Cerebellar nuclear complex (tissue), 1 donor: Measurements from ENCODE around the gene TSC2.

Experiments
- DNase-seq, 2 experiments: peaks; one replicate each; lab custom pipeline; 2025; lab: John Stamatoyannopoulos, UW

The TSC2 gene

GRCh38 chr16:2047330-2048115, at the start of gene TSC2, which contains the start of gene NTHL1:
Gene TSC2 (plus strand): TSS chr16:2047985. CDS start chr16:2048616, 631 bp downstream.
Gene NTHL1 (minus strand): TSS chr16:2047834. CDS start chr16:2047823, 11 bp downstream.
- DNase-seq: peak; percentile 57 to 86

GRCh38 chr16:1998360-1998835, 49.4 kb upstream of the TSC2 start:
- DNase-seq: no peak

GRCh38 chr16:1998852-1999801, 48.7 kb upstream of the TSC2 start:
- no peak for DNase-seq

GRCh38 chr16:1999866-2000514, 47.8 kb upstream of the TSC2 start:
- DNase-seq: no peak

- no peak for DNase-seq
Observed at GRCh38 chr16:2001035-2001434, 46.8 kb upstream of the TSC2 start.

- DNase-seq: no peak
Observed at GRCh38 chr16:2001456-2002355, 46.1 kb upstream of the TSC2 start.

- no peak for DNase-seq
Observed at GRCh38 chr16:2002406-2003230, 45.2 kb upstream of the TSC2 start.

GRCh38 chr16:2003231-2003826, 44.5 kb upstream of the TSC2 start:
- DNase-seq: no peak

- peak in 1 of 2 experiments; percentile 46 for DNase-seq
Observed at GRCh38 chr16:2003827-2004641, 43.8 kb upstream of the TSC2 start.

GRCh38 chr16:2004795-2005517, 42.8 kb upstream of the TSC2 start:
- no peak for DNase-seq

GRCh38 chr16:2005646-2006045, 42.1 kb upstream of the TSC2 start:
- peak in 1 of 2 experiments; percentile 18 for DNase-seq

GRCh38 chr16:2006317-2006716, 41.5 kb upstream of the TSC2 start:
- DNase-seq: no peak

GRCh38 chr16:2007081-2007836, 40.5 kb upstream of the TSC2 start:
- no peak for DNase-seq

GRCh38 chr16:2008009-2008526, 39.7 kb upstream of the TSC2 start:
- DNase-seq: no peak

GRCh38 chr16:2008631-2009163, 39.1 kb upstream of the TSC2 start:
- DNase-seq: no peak

GRCh38 chr16:2009164-2009711, 38.5 kb upstream of the TSC2 start:
- no peak for DNase-seq
